Lower leg skin (tissue), 3 donors: Measurements from ENCODE around the gene EP400.
"Not testable (repeated sequence)": the region's sequence is repeated elsewhere in the genome, so short reads cannot be mapped to it uniquely, and the experiment has no call there.

Experiments used
- POLR2A ChIP-seq, 2 donors: fragments of 450-650 bp; IDR thresholded peaks; one replicate each; pipeline ENCODE4 v1.6.1; 2016 to 2017; ENCODE audit warnings: antibody characterized with exemption in 2 of 2, mild to moderate bottlenecking in 1 of 2, moderate library complexity in 1 of 2
- TF ChIP-seq, protein P1 (sequence below), 3 donors: fragments of 450-650 bp; IDR thresholded peaks; one replicate each; pipeline ENCODE4 v1.5.1; 2016; ENCODE audit warnings: antibody characterized with exemption in 3 of 3, mild to moderate bottlenecking in 3 of 3, moderate library complexity in 2 of 3

DNA sequence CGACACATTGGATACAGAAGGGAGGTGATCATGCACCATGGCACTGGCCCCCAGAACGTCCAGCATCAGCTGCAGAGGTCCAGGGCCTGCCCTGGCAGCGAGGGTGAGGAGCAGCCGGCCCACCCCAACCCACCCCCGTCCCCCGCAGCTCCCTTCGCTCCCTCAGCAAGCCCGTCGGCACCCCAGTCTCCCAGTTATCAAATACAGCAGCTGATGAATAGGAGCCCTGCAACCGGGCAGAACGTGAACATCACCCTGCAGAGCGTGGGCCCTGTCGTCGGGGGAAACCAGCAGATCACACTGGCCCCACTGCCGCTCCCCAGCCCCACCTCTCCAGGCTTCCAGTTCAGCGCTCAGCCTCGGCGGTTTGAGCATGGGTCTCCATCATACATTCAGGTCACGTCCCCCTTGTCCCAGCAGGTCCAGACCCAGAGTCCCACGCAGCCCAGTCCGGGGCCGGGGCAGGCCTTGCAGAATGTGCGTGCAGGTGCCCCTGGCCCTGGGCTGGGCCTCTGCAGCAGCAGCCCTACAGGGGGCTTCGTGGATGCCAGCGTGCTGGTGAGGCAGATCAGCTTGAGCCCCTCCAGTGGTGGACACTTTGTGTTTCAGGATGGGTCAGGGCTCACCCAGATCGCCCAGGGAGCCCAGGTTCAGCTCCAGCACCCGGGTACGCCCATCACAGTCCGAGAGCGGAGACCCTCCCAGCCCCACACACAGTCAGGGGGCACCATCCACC is 11.0 kb downstream of the EP400 start:
- TF ChIP-seq POLR2A (IDR thresholded peaks at IDR 0.05) = not testable (repeated sequence)
- TF ChIP-seq, protein P1, sequence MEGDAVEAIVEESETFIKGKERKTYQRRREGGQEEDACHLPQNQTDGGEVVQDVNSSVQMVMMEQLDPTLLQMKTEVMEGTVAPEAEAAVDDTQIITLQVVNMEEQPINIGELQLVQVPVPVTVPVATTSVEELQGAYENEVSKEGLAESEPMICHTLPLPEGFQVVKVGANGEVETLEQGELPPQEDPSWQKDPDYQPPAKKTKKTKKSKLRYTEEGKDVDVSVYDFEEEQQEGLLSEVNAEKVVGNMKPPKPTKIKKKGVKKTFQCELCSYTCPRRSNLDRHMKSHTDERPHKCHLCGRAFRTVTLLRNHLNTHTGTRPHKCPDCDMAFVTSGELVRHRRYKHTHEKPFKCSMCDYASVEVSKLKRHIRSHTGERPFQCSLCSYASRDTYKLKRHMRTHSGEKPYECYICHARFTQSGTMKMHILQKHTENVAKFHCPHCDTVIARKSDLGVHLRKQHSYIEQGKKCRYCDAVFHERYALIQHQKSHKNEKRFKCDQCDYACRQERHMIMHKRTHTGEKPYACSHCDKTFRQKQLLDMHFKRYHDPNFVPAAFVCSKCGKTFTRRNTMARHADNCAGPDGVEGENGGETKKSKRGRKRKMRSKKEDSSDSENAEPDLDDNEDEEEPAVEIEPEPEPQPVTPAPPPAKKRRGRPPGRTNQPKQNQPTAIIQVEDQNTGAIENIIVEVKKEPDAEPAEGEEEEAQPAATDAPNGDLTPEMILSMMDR (IDR thresholded peaks at IDR 0.05) = not testable (repeated sequence)
